Nephron progenitor cell (in vitro differentiated cells): ENCODE measurements around the gene PDCD1.

Experiments
- DNase-seq: peaks from one replicate; pipeline ENCODE4 v3.0.0; 2021
- H3K27ac Mint-ChIP-seq: 2 replicates; pipeline ENCODE4 v1.8.0; 2021; ENCODE audit warnings: mild to moderate bottlenecking, moderate library complexity, mixed read lengths
- H3K27me3 Mint-ChIP-seq: 2 replicates; pipeline ENCODE4 v1.8.0; 2021; ENCODE audit warnings: mild to moderate bottlenecking, low read depth, mixed read lengths; ENCODE audit not compliant: poor library complexity
- H3K36me3 Mint-ChIP-seq: 2 replicates; pipeline ENCODE4 v1.8.0; 2021; ENCODE audit warnings: low read depth, mixed read lengths
- H3K4me1 Mint-ChIP-seq: 2 replicates; pipeline ENCODE4 v1.8.0; 2021; ENCODE audit warnings: mixed read lengths
- H3K4me3 Mint-ChIP-seq: 2 replicates; pipeline ENCODE4 v1.8.0; 2021; ENCODE audit warnings: mild to moderate bottlenecking, moderate library complexity, mixed read lengths
- H3K9me3 Mint-ChIP-seq: 2 replicates; pipeline ENCODE4 v1.8.0; 2021; ENCODE audit warnings: mild to moderate bottlenecking, moderate library complexity, mixed read lengths
- TF ChIP-seq, protein P1 (sequence below): fragments of 200-600 bp; sonication (generic); IDR thresholded peaks from 2 replicates; pipeline ENCODE4 v1.5.0; 2021; ENCODE audit warnings: antibody characterized with exemption

Gene PDCD1

DNA sequence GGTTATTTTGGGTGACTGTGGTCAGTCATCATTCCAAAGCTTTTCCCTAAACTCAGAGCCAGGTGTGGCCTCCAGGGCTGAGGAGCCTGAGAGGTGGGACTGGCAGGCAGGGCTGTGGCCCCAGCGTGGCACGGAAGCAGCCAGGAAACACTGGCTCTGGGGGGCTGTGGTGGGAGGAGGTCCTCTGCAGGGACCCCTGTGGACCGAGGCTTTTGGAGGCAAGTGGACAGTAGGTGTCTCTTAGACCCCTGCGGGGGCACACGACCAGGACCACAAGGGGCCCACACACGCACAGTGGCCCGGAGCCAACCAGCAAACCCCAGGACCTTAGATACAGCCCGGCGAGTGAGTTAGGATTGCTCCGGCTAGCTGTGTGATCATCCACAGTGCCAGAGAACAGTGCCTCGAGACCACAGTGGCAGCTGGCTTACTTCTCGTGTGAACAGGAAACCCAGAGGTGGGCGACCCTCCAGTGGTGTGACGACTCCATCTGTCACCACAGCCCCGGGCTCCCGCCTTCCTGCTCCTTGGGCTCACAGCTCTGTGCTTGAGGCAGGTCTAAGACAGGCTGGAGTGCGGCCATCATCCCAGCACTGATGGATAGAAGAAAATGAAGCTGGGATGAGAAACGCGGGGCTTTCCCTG is 9.2 kb upstream of the PDCD1 start:
- TF ChIP-seq, protein P1, sequence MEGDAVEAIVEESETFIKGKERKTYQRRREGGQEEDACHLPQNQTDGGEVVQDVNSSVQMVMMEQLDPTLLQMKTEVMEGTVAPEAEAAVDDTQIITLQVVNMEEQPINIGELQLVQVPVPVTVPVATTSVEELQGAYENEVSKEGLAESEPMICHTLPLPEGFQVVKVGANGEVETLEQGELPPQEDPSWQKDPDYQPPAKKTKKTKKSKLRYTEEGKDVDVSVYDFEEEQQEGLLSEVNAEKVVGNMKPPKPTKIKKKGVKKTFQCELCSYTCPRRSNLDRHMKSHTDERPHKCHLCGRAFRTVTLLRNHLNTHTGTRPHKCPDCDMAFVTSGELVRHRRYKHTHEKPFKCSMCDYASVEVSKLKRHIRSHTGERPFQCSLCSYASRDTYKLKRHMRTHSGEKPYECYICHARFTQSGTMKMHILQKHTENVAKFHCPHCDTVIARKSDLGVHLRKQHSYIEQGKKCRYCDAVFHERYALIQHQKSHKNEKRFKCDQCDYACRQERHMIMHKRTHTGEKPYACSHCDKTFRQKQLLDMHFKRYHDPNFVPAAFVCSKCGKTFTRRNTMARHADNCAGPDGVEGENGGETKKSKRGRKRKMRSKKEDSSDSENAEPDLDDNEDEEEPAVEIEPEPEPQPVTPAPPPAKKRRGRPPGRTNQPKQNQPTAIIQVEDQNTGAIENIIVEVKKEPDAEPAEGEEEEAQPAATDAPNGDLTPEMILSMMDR: no peak
- no peak overlapping the region for H3K27ac Mint-ChIP-seq
- peaks cover 5% of the 10 kb centered on the region for H3K9me3 Mint-ChIP-seq
- no peak for DNase-seq
- H3K4me1 Mint-ChIP-seq: peaks cover 27% of the 10 kb centered on the region
- H3K36me3 Mint-ChIP-seq: no peaks in the 10 kb centered on the region
- no peak overlapping the region for H3K4me3 Mint-ChIP-seq
- peaks cover 23% of the 10 kb centered on the region for H3K27me3 Mint-ChIP-seq

DNA sequence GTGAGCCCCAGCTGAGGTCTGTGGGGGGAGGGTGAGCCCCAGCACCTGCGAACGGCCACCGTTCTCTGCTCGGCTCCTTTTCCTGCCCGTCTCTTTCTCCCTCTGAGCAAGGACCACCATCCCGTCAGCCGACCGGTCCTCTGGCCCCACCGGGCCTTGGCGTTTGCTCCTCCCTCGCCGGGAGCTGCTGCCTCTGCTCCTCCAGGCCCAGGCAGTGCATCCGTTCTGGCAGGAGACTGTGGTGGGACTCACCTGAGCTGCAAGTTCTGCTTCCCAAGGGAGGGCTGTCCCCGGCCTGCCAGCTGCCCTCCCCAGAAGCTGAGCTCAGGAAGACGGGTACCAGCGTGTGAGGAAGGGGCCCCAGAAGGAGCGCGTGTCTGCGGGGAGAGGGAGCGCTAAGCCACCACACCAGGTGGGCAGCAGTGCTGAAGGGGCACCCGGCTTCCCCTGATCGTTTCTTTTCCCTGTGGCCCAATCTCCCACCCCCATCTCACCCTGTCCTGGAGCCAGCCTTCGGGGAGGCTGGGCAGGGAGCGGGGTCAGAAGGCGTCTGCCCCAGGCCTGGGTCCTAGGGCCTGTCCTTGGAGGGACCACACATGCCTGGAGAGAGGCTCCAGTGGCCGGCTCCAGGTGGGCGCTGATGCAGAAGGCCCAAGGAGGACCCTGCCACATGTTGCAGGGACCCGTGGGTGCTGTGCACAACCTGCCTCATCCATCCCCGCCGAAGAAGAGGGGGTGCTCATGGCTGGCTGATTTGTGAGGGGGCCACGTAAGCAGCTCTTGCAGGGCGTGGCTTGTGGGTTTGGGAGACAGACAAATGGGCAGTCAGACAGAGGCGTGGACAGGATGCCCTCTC is 8.3 kb upstream of the PDCD1 start:
- Mint-ChIP-seq H3K27me3 (peaks cover 23% of the 10 kb centered on the region), H3K4me3 (no peak overlapping the region), H3K27ac (no peak overlapping the region), H3K9me3 (peaks cover 3% of the 10 kb centered on the region), H3K4me1 (peaks cover 32% of the 10 kb centered on the region), H3K36me3 (no peaks in the 10 kb centered on the region)
- no peak for DNase-seq
- TF ChIP-seq, protein P1: no peak

DNA sequence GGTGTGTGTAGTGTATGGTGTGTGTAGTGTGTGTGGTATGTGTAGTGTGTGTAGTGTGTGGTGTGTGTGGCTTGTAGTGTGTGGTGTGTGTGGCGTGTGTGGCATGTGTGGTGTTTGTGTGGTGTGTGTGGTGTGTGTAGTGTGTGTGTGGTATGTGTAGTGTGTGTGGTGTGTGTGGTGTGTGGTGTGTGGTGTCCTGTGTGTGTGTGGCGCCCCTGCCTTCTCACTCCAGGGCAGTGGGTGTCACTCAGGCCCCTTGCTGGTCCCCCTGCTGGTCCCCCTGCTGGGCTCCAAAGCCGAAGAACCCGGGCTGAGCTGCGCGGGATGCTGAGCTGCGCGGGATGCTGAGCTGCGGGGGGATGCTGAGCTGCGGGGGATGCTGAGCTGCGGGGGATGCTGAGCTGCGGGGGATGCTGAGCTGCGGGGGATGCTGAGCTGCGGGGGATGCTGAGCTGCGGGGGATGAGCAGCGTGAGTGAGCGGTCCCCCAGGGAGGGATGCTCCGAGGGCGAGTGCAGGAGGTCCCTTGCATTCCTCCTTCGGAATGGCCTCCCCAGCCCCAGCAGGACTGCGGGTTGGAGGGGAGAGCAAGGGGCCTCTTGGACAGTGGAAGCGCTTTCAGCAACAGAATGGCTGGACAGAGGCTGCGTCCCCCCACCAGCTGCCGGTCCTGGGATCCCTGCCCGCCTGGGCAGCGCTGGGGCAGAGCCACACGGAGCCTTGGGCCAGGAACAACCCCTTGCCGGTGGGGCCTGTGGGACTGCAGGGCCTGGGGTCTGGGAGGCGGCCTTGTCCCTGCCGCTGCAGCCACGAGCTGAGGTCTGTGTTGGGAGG is 7.5 kb upstream of the PDCD1 start:
- TF ChIP-seq, protein P1: no peak
- DNase-seq: peak; percentile 73
- Mint-ChIP-seq H3K36me3 (no peaks in the 10 kb centered on the region), H3K27me3 (peaks cover 23% of the 10 kb centered on the region), H3K9me3 (peaks cover 3% of the 10 kb centered on the region), H3K4me3 (no peak overlapping the region), H3K27ac (no peak overlapping the region), H3K4me1 (peaks cover 38% of the 10 kb centered on the region)

DNA sequence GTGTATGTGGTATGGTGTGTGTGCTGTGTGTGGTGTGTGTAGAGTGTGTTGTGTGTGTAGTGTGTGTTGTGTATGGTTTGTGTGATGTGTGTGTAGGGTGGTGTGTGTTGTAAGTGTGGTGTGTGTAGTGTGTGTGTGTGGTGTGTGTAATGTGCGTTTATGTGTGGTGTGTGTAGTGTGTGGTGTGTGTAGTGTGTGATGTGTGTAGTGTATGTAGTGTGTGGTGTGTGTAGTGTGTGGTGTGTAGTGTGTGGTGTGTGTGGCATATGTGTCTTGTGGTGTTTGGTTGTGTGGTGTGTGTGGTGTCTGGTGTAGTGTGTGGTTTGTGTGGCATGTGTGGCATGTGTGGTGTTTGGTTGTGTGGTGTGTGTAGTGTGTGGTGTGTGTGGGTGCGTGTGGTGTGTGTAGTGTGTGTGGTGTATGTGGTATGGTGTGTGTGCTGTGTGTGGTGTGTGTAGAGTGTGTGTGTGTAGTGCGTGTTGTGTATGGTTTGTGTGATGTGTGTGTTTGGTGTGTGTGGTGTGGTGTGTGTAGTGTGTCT is 6.8 kb upstream of the PDCD1 start:
- TF ChIP-seq, protein P1: no peak
- Mint-ChIP-seq H3K27me3 (peaks cover 23% of the 10 kb centered on the region), H3K9me3 (peaks cover 3% of the 10 kb centered on the region), H3K36me3 (no peaks in the 10 kb centered on the region), H3K4me3 (no peak overlapping the region), H3K27ac (peak overlapping the region; percentile 10), H3K4me1 (peaks cover 37% of the 10 kb centered on the region)
- DNase-seq: no peak

DNA sequence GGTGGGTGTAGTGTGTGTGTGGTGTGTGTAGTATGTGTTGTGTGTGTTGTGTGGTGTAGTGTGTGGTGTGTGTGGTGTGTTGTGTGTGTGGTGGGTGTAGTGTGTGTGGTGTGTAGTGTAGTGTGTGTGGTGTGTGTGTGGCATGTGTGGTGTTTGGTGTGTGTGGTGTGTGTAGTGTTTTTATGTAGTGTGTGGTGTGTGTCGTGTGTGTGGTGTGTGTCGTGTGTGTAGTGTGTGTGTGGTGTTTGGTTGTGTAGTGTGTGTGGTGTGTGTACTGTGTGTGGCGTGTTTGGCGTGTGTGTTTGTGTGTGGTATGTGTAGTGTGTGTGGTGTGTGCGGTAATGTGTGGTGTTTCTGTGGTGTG is 6.1 kb upstream of the PDCD1 start:
- DNase-seq: no peak
- peak overlapping the region; percentile 29 for H3K4me3 Mint-ChIP-seq
- TF ChIP-seq, protein P1: no peak
- H3K27ac Mint-ChIP-seq: no peak overlapping the region
- H3K36me3 Mint-ChIP-seq: no peaks in the 10 kb centered on the region
- H3K27me3 Mint-ChIP-seq: peaks cover 23% of the 10 kb centered on the region
- H3K9me3 Mint-ChIP-seq: peaks cover 3% of the 10 kb centered on the region
- peaks cover 37% of the 10 kb centered on the region for H3K4me1 Mint-ChIP-seq
